Measurements from ENCODE around the gene IGFN1.
A peak's percentile ranks its signal among the peaks of the same experiment; 100 is the strongest.

IGFN1 gene

DNA sequence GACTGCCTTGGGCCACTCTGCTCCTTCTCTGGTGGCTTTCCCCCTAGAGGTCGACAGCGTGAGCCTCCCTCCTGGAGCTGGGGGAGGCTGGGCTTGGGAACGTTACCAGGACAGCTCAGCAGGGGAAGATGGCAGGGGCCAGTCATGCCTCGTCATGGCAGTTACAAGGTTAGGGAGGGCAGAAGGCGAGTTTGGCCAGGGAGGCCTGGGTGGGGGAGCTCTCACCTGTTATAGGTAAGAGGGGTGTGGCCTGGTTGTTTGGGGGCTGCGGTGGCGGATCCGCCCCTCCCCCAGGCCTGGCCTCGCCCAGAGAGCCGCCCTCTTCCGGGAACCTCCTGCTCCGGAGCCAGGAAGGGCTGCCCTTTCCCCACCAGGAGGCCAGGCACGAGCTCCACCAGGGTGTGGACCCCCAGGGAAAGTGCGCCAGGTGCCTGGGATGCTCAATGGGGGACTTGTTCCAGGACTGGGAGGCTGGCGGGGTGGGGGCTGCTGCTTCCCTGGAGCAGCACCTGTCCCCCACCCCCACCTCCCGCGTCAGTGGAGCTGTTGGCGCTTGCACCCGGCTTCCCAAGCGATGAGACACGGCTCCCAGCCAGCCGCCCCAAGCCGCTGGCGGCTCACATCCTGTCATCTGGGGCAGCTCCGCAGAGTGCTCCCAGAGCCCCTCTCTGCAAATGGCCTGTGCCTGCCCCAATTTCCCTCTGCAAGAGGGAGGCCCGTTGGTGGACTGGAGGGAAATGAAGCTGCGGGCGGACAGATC, 69.0 kb downstream of the IGFN1 start:
- no peak for DNase-seq (ENCODE audit: low read depth)
- TF ChIP-seq, protein P1, sequence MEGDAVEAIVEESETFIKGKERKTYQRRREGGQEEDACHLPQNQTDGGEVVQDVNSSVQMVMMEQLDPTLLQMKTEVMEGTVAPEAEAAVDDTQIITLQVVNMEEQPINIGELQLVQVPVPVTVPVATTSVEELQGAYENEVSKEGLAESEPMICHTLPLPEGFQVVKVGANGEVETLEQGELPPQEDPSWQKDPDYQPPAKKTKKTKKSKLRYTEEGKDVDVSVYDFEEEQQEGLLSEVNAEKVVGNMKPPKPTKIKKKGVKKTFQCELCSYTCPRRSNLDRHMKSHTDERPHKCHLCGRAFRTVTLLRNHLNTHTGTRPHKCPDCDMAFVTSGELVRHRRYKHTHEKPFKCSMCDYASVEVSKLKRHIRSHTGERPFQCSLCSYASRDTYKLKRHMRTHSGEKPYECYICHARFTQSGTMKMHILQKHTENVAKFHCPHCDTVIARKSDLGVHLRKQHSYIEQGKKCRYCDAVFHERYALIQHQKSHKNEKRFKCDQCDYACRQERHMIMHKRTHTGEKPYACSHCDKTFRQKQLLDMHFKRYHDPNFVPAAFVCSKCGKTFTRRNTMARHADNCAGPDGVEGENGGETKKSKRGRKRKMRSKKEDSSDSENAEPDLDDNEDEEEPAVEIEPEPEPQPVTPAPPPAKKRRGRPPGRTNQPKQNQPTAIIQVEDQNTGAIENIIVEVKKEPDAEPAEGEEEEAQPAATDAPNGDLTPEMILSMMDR (conservative IDR thresholded peaks at IDR 0.05; ENCODE audit: low read depth, low read length) = no peak
- peak overlapping the region; percentile 10 for H3K4me3 ChIP-seq (ENCODE audit: low read length)

DNA sequence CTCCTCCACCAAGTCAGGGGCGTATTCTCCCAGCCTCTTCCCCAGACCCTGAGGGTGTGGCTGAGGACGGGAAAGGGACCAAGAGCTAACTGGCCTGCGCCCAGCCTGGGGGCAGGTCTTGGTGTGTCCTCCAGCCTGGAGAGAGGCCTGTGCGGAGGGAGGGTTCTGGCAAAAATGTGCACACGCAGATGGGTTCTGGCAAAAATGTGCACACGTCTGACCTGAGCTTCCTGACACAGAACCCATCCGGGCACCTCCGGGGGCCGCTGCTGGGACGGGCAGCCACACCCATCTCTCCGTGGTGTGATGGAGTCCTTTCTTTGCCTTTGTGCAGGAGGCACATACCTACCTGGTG, 69.6 kb downstream of the IGFN1 start:
- no peak for DNase-seq (ENCODE audit: low read depth)

DNA sequence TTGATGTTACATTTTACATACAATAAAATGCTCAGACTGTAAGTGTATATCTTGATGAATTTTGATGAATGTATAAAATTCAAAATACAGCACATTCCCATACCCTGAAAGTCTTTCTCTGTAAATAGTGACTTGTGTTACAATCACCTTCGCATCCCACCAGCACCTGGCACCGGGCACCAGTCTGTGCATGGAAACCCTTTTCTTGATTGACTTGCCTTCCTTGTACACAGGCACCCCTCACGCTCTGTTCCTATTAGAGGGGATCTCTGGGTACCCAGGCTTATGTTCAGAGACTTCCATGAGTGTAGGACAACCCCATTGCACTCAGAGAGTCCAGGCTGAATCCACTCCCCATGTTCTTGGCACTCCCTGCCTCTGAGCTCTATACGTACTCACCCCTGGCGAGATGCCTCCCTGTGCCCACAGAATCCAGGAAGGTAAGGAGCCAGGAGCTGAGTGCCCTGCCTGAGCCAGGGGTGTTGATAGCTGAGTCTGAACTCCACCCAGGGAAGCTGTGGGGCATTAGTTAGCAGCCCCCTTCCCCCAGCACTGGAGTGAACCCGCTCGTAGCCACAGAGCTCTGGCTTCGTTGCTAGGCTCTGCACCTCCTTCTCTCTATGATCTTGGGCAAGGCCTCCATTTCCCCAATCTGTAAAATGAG, 70.2 kb downstream of the IGFN1 start:
- H3K4me3 ChIP-seq (ENCODE audit: low read length) = no peak overlapping the region
- DNase-seq (ENCODE audit: low read depth) = no peak
- TF ChIP-seq, protein P1 (conservative IDR thresholded peaks at IDR 0.05; ENCODE audit: low read depth, low read length) = no peak

More for the DNA sequence above, 69.6 kb downstream of the IGFN1 start:
- H3K4me3 ChIP-seq (ENCODE audit: low read length) = no peak overlapping the region
- TF ChIP-seq, protein P1 (conservative IDR thresholded peaks at IDR 0.05; ENCODE audit: low read depth, low read length) = no peak

DNA sequence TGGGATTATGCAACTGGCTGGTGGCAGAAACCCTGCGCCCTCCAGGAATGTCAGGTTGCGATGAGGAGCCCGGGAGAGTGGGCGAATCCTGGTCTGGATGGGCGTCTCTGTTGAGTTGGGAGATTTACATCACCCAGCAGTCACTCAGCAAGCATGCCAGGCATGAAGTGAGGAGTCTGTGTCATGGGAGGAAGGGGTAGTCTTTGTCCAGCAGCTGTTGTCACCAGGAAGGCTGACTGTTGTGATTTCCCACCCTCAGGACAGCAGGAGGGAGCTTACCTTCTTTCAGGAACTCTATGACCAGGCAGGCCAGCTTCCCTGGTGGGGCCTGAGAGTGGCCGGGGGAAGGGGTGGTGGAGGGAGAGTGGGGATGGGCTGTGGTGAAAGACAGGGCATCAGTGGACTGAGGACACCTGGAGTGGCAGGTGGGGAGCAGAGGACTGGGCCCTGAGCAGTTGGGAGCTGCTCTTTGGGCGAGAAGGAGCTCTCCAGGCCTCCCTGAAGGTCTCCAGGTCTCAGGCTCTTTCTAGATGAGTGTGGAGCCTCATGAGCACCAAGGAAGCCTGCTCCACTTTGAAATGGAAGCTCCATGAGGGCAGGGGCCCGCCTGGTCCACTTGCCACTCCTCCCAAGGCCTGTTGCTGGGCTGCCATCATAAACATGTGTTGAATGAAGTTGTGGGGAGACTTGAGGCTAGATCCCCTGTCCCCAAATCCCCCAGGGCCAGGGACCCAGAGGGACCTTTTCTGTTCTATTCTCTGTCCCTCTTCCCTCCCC, 71.3 kb downstream of the IGFN1 start:
- TF ChIP-seq, protein P1 (conservative IDR thresholded peaks at IDR 0.05; ENCODE audit: low read depth, low read length) = no peak
- DNase-seq (ENCODE audit: low read depth) = no peak

DNA sequence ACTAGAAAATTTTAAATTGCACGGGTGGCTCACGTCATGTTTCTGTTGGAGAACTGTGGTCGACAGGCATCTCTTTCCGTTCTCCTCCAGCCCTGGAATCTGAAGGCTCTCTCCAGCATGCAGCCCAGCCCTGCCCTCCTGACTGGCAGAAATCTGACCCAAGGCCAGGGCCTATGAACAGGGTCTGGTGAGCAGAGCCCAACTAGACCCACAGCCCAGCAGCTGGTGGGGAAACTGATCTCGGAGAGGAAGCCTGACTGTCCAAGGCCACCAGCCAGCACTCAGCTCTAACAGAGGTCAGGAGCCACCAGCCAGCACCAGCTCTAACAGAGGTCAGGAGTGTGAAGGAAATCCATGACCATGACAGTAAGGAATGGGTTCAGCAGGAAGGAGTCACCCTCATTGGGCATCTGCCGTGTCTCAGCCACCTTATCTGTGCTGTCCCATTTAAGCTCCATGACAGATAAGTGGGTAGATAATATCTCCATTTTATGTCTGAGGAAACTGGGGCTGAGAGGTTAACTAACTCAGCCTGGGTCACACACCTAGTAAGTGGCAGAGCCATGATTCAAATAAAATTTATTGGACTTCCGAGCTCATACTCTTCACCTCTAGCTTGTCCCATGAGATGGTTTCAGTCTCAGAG, 72.5 kb downstream of the IGFN1 start:
- no peak for DNase-seq (ENCODE audit: low read depth)
- TF ChIP-seq, protein P1 (conservative IDR thresholded peaks at IDR 0.05; ENCODE audit: low read depth, low read length) = no peak
- no peak overlapping the region for H3K4me3 ChIP-seq (ENCODE audit: low read length)

More for the DNA sequence above, 71.3 kb downstream of the IGFN1 start:
- no peak overlapping the region for H3K4me3 ChIP-seq (ENCODE audit: low read length)

DNA sequence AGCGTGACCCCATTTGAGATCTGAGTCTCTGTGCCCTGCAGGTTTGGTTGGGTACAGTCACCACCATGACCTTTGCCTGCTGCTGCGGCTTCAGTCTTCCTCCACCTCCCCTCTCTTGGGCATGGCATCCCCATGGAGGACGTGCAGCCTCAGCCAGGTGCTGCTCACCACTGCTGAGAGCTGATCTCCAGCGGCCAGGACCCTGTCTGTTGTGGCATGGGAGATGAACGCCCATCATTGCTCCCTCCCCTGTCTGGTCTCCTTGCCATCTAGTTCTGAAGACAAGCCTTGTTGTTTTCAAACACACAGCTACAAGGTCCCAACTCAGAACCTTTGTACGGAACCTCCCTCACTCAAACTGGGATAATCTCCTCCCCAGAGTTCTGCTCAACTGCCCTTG, 73.4 kb downstream of the IGFN1 start:
- TF ChIP-seq, protein P1 (conservative IDR thresholded peaks at IDR 0.05; ENCODE audit: low read depth, low read length) = no peak
- DNase-seq (ENCODE audit: low read depth) = no peak

More for the DNA sequence above, 73.4 kb downstream of the IGFN1 start:
- H3K4me3 ChIP-seq (ENCODE audit: low read length) = no peak overlapping the region

Measured in retinal pigment epithelial cell (primary cell).